Naive thymus-derived CD4-positive, alpha-beta T cell (primary cell): ENCODE results near the gene ACSBG1. TPM values are rescaled to one million over a fixed set of nuclear protein-coding genes. Genes with fewer than 3 reads are reported as not detected.

Experiments
- ATAC-seq: fragments of 150-1000 bp; cut with Tn5 transposase; 2 replicates; pipeline ENCODE4 v1.10.0; 2021; ENCODE audit warnings: mild to moderate bottlenecking, moderate library complexity
- CTCF ChIA-PET: fragments of 350-600 bp; sonication (Branson Sonifier 250); formaldehyde crosslinking; loops from one replicate; lab custom pipeline; 2021; ENCODE audit warnings: antibody characterized with exemption; lab: Charles Lee
- POLR2A ChIA-PET: fragments of 350-600 bp; sonication (Branson Sonifier 250); formaldehyde crosslinking; loops from one replicate; lab custom pipeline; 2021; ENCODE audit warnings: antibody characterized with exemption, inconsistent platforms; lab: Charles Lee
- DNase-seq, 9 donors: peaks; one replicate each; pipeline versions ENCODE4 v3.0.0 to v3.0.0-alpha.2; 2020 to 2022; ENCODE audit warnings: mixed read lengths in 1 of 9
- H3K27ac ChIP-seq: one replicate; pipeline ENCODE4 v1.7.0; 2013; ENCODE audit warnings: mild to moderate bottlenecking, low read depth, low read length, moderate library complexity
- H3K27me3 ChIP-seq, 2 donors: one replicate each; pipeline ENCODE4 v1.7.0; 2013; ENCODE audit warnings: low read length in 2 of 2, mild to moderate bottlenecking in 2 of 2, moderate library complexity in 2 of 2; ENCODE audit not compliant: control insufficient read depth in 2 of 2, insufficient read depth in 2 of 2
- H3K36me3 ChIP-seq, 3 experiments: 1 replicate in 2 of 3; 2 replicates in 1 of 3; pipeline ENCODE4 v1.7.0; 2013; ENCODE audit warnings: low read length in 3 of 3, mild to moderate bottlenecking in 3 of 3, moderate library complexity in 1 of 3; ENCODE audit not compliant: insufficient read depth in 3 of 3, control insufficient read depth in 2 of 3
- H3K4me1 ChIP-seq, 2 donors: one replicate each; pipeline ENCODE4 v1.7.0; 2013; ENCODE audit warnings: low read length in 2 of 2, mild to moderate bottlenecking in 2 of 2, moderate library complexity in 1 of 2; ENCODE audit not compliant: control insufficient read depth in 2 of 2, insufficient read depth in 2 of 2
- H3K4me3 ChIP-seq: 2 replicates; pipeline ENCODE4 v1.7.0; 2013; ENCODE audit warnings: mild to moderate bottlenecking, low read length
- H3K9me3 ChIP-seq, 3 experiments: 1 replicate in 2 of 3; 2 replicates in 1 of 3; pipeline ENCODE4 v1.7.0; 2013; ENCODE audit warnings: low read length in 3 of 3; ENCODE audit not compliant: control insufficient read depth in 2 of 3
- H3K27ac Mint-ChIP-seq, 9 donors: one replicate each; pipeline ENCODE4 v1.8.0; 2020 to 2022; ENCODE audit warnings: mixed read lengths in 9 of 9, mild to moderate bottlenecking in 8 of 9, moderate library complexity in 5 of 9, inconsistent platforms in 2 of 9
- H3K27me3 Mint-ChIP-seq, 5 donors: one replicate each; pipeline ENCODE4 v1.8.0; 2021 to 2022; ENCODE audit warnings: mixed read lengths in 5 of 5, mild to moderate bottlenecking in 1 of 5
- H3K36me3 Mint-ChIP-seq, 5 donors: one replicate each; pipeline ENCODE4 v1.8.0; 2020 to 2022; ENCODE audit warnings: mixed read lengths in 5 of 5, mild to moderate bottlenecking in 3 of 5, inconsistent platforms in 1 of 5
- H3K4me1 Mint-ChIP-seq, 7 donors: one replicate each; pipeline ENCODE4 v1.8.0; 2020 to 2022; ENCODE audit warnings: mixed read lengths in 7 of 7, mild to moderate bottlenecking in 3 of 7, inconsistent platforms in 1 of 7
- H3K4me3 Mint-ChIP-seq, 10 donors: one replicate each; pipeline ENCODE4 v1.8.0; 2020 to 2022; ENCODE audit warnings: mild to moderate bottlenecking in 10 of 10, mixed read lengths in 10 of 10, moderate library complexity in 6 of 10, inconsistent platforms in 2 of 10
- H3K9me3 Mint-ChIP-seq, 11 donors: one replicate each; pipeline ENCODE4 v1.8.0; 2020 to 2022; ENCODE audit warnings: mixed read lengths in 11 of 11, mild to moderate bottlenecking in 4 of 11, inconsistent platforms in 1 of 11, moderate library complexity in 1 of 11
- intact Hi-C, 2 donors: fragments of 100-400 bp; cut with micrococcal nuclease; formaldehyde crosslinking; loops; one replicate each; pipeline ENCODE4 v1.15.1; 2023
- polyA plus RNA-seq, 2 donors: library from polyadenylated mRNA; unstranded; fragments of 300-500 nt; fragmentation: Illumina TruSeq; gene quantifications; one replicate each; pipeline ENCODE4 v1.2.3, GENCODE V29; 2021
- total RNA-seq, 6 experiments: library from RNA in 5 of 6; stranded (reverse) in 5 of 6; gene quantifications; 1 replicate in 5 of 6; 2 replicates in 1 of 6; pipeline ENCODE4 v1.2.3 and lab custom pipeline; 2021 to 2026

The ACSBG1 gene
- total and polyA plus RNA-seq, 7 experiments from 2014 or later: 0.06 to 0.39 TPM; not detected in 5

- H3K4me3 Mint-ChIP-seq: no peak overlapping the region
- POLR2A ChIA-PET: interaction anchor here (2.0 kb wide), 1 partner anchor 10 kb away, joined by 5 read pairs; no protein-coding TSS in a partner anchor
- Histone ChIP-seq H3K27ac (no peak overlapping the region), H3K9me3 (no peaks in the 10 kb centered on the region), H3K4me3 (no peak overlapping the region), H3K27me3 (no peaks in the 10 kb centered on the region), H3K4me1 (peaks cover 0 to 5% of the 10 kb centered on the region in 2 donors), H3K36me3 (peaks cover 0 to 67% (median 5%) of the 10 kb centered on the region in 3 experiments)
- DNase-seq (no peak), ATAC-seq (no peak)
- H3K4me1 Mint-ChIP-seq: peaks cover 8 to 23% (median 18%) of the 10 kb centered on the region in 7 donors
- no peaks in the 10 kb centered on the region for H3K27me3 Mint-ChIP-seq
- intact Hi-C loops: no loop called here
- peaks cover 0 to 33% (median 4%) of the 10 kb centered on the region in 5 donors for H3K36me3 Mint-ChIP-seq
- H3K9me3 Mint-ChIP-seq: peaks cover 0 to 2% (median 0%) of the 10 kb centered on the region in 11 donors
- peak overlapping the region in 1 of 9 donors; percentile 52 for H3K27ac Mint-ChIP-seq
- CTCF ChIA-PET: interaction anchor here (0.6 to 0.8 kb wide), 2 partner anchors 31 to 733 kb away, joined by 3 to 4 read pairs; no protein-coding TSS in a partner anchor
Measured at GRCh38 chr15:78272316-78272715, 38.0 kb upstream of the ACSBG1 start.

GRCh38 chr15:78266806-78267205 is 32.4 kb upstream of the ACSBG1 start:
- ATAC-seq (no peak), DNase-seq (no peak)
- peaks cover 0 to 14% (median 2%) of the 10 kb centered on the region in 5 donors for H3K36me3 Mint-ChIP-seq
- H3K27me3 Mint-ChIP-seq: no peaks in the 10 kb centered on the region
- Histone ChIP-seq H3K4me3 (no peak overlapping the region), H3K27ac (no peak overlapping the region), H3K9me3 (no peaks in the 10 kb centered on the region), H3K27me3 (no peaks in the 10 kb centered on the region), H3K36me3 (peaks cover 0 to 20% (median 0%) of the 10 kb centered on the region in 3 experiments), H3K4me1 (peaks cover 13 to 18% of the 10 kb centered on the region in 2 donors)
- no peaks in the 10 kb centered on the region for H3K9me3 Mint-ChIP-seq
- ChIA-PET POLR2A (interaction anchor here (1.0 to 4.5 kb wide), 2 partner anchors 32 to 39 kb away, joined by 4 to 36 read pairs; partner anchors contain the start of gene SKIC8), CTCF (no interaction called here)
- peak overlapping the region in 7 of 9 donors; percentile 7 to 94 (median 90) for H3K27ac Mint-ChIP-seq
- H3K4me3 Mint-ChIP-seq: peak overlapping the region in 7 of 10 donors; percentile 1 to 87 (median 34)
- H3K4me1 Mint-ChIP-seq: peaks cover 25 to 51% (median 41%) of the 10 kb centered on the region in 7 donors
- intact Hi-C loops: no loop called here

- ChIA-PET CTCF (interaction anchor here (1.2 to 1.4 kb wide), 2 partner anchors 22 to 33 kb away, joined by 3 read pairs; partner anchors contain the start of gene SKIC8), POLR2A (interaction anchor here (1.0 to 4.5 kb wide), 5 partner anchors 33 to 495 kb away, joined by 3 to 36 read pairs (median 7); partner anchors contain the start of genes IREB2, PSMA4 and SKIC8)
- Histone ChIP-seq H3K9me3 (no peaks in the 10 kb centered on the region), H3K4me3 (no peak overlapping the region), H3K36me3 (peaks cover 0 to 14% (median 0%) of the 10 kb centered on the region in 3 experiments), H3K27ac (peak overlapping the region; percentile 83), H3K4me1 (peaks cover 13 to 18% of the 10 kb centered on the region in 2 donors), H3K27me3 (no peaks in the 10 kb centered on the region)
- peaks cover 0 to 9% (median 2%) of the 10 kb centered on the region in 5 donors for H3K36me3 Mint-ChIP-seq
- no peaks in the 10 kb centered on the region for H3K9me3 Mint-ChIP-seq
- ATAC-seq (no peak), DNase-seq (no peak)
- intact Hi-C loops: no loop called here
- H3K4me1 Mint-ChIP-seq: peaks cover 25 to 51% (median 41%) of the 10 kb centered on the region in 7 donors
- peak overlapping the region in 7 of 9 donors; percentile 23 to 96 (median 91) for H3K27ac Mint-ChIP-seq
- no peaks in the 10 kb centered on the region for H3K27me3 Mint-ChIP-seq
- H3K4me3 Mint-ChIP-seq: peak overlapping the region in 8 of 10 donors; percentile 81 to 93 (median 89)
Measured at GRCh38 chr15:78266229-78266628, 31.9 kb upstream of the ACSBG1 start.

- CTCF ChIA-PET: interaction anchor here (0.7 to 1.4 kb wide), 3 partner anchors 21 to 118 kb away, joined by 3 read pairs; partner anchors contain the start of gene SKIC8
- Histone ChIP-seq H3K9me3 (no peaks in the 10 kb centered on the region), H3K4me1 (peaks cover 13 to 18% of the 10 kb centered on the region in 2 donors), H3K4me3 (peak overlapping the region; percentile 74), H3K27me3 (no peaks in the 10 kb centered on the region), H3K27ac (peak overlapping the region; percentile 83), H3K36me3 (peaks cover 0 to 10% (median 0%) of the 10 kb centered on the region in 3 experiments)
- Mint-ChIP-seq H3K27ac (peak overlapping the region; percentile 87 to 96 (median 92)), H3K36me3 (peaks cover 0 to 7% (median 2%) of the 10 kb centered on the region in 5 donors), H3K4me1 (peaks cover 25 to 51% (median 41%) of the 10 kb centered on the region in 7 donors), H3K27me3 (no peaks in the 10 kb centered on the region), H3K4me3 (peak overlapping the region; percentile 81 to 94 (median 90)), H3K9me3 (no peaks in the 10 kb centered on the region)
- POLR2A ChIA-PET: interaction anchor here (0.5 to 4.5 kb wide), 9 partner anchors 9 to 496 kb away, joined by 3 to 36 read pairs (median 4); partner anchors contain the start of genes IDH3A, IREB2, PSMA4 and SKIC8
- ATAC-seq (no peak), DNase-seq (peak in 2 of 9 donors; percentile 7 to 10)
- intact Hi-C loops: loop anchor here in 1 of 2 donors (1.0 kb wide), 2 partner anchors 34 to 158 kb away; partner anchors contain the start of gene SKIC8
Measured at GRCh38 chr15:78265752-78266224, 31.4 kb upstream of the ACSBG1 start.

GRCh38 chr15:78265137-78265460 is 30.7 kb upstream of the ACSBG1 start:
- Mint-ChIP-seq H3K4me3 (peak overlapping the region; percentile 81 to 94 (median 90)), H3K36me3 (peaks cover 0 to 2% (median 0%) of the 10 kb centered on the region in 5 donors), H3K4me1 (peaks cover 25 to 51% (median 36%) of the 10 kb centered on the region in 7 donors), H3K27ac (peak overlapping the region; percentile 87 to 96 (median 92)), H3K27me3 (no peaks in the 10 kb centered on the region), H3K9me3 (no peaks in the 10 kb centered on the region)
- no peaks in the 10 kb centered on the region for H3K27me3 ChIP-seq
- H3K4me3 ChIP-seq: peak overlapping the region; percentile 74
- H3K4me1 ChIP-seq: peaks cover 13 to 18% of the 10 kb centered on the region in 2 donors
- CTCF ChIA-PET: interaction anchor here (0.7 to 1.4 kb wide), 3 partner anchors 20 to 117 kb away, joined by 3 read pairs; partner anchors contain the start of gene SKIC8
- no peaks in the 10 kb centered on the region for H3K9me3 ChIP-seq
- intact Hi-C loops: loop anchor here in 1 of 2 donors (1.0 kb wide), 2 partner anchors 34 to 158 kb away; partner anchors contain the start of gene SKIC8
- peak overlapping the region; percentile 83 for H3K27ac ChIP-seq
- ATAC-seq (no peak), DNase-seq (peak in 1 of 9 donors; percentile 6)
- POLR2A ChIA-PET: interaction anchor here (0.5 to 4.5 kb wide), 10 partner anchors 8 to 275 kb away, joined by 3 to 36 read pairs (median 4); partner anchors contain the start of genes IDH3A, IREB2, PSMA4 and SKIC8
- H3K36me3 ChIP-seq: peaks cover 0 to 3% (median 0%) of the 10 kb centered on the region in 3 experiments
